ENCODE results near the gene VASH1. TPM values are rescaled to one million over a fixed set of nuclear protein-coding genes. Genes with fewer than 3 reads are reported as not detected.

Gene VASH1
- total RNA-seq, 1 donor from 2014 or later, result 16.4 TPM

GRCh38 chr14:76814726-76815645, 53.7 kb downstream of the VASH1 start:
- intact Hi-C loops (cut with DNase I), result no loop called here
- no peak for DNase-seq (ENCODE audit: low spot score)

- intact Hi-C loops (cut with DNase I), result no loop called here
- DNase-seq (ENCODE audit: low spot score), result no peak
Measured at GRCh38 chr14:76820700-76821099, 59.4 kb downstream of the VASH1 start.

- no peak for DNase-seq (ENCODE audit: low spot score)
- intact Hi-C loops (cut with DNase I), result no loop called here
Measured at GRCh38 chr14:76826122-76826521, 64.9 kb downstream of the VASH1 start, which contains the start of gene LRRC74A. Gene LRRC74A, plus strand, starts transcription at chr14:76826408. Its CDS starts 290 bp downstream, at chr14:76826698.

GRCh38 chr14:76827696-76828296, 66.5 kb downstream of the VASH1 start:
- no peak for DNase-seq (ENCODE audit: low spot score)
- intact Hi-C loops (cut with DNase I), result no loop called here

- intact Hi-C loops (cut with DNase I), result no loop called here
- no peak for DNase-seq (ENCODE audit: low spot score)
Measured at GRCh38 chr14:76828339-76829012, 67.2 kb downstream of the VASH1 start.

GRCh38 chr14:76829013-76829365, 67.7 kb downstream of the VASH1 start:
- DNase-seq (ENCODE audit: low spot score), result no peak
- intact Hi-C loops (cut with DNase I), result no loop called here

- DNase-seq (ENCODE audit: low spot score), result no peak
- intact Hi-C loops (cut with DNase I), result no loop called here
Measured at GRCh38 chr14:76829650-76830421, 68.6 kb downstream of the VASH1 start.

- intact Hi-C loops (cut with DNase I), result no loop called here
- DNase-seq (ENCODE audit: low spot score), result no peak
Measured at GRCh38 chr14:76830556-76830955, 69.3 kb downstream of the VASH1 start.

- no peak for DNase-seq (ENCODE audit: low spot score)
- intact Hi-C loops (cut with DNase I), result no loop called here
Measured at GRCh38 chr14:76832503-76832988, 71.3 kb downstream of the VASH1 start.

Other genes with a start within 250 kb of the VASH1 start
- gene ANGEL1, start 51.4 kb downstream of the VASH1 start, total RNA-seq, result 12.4 TPM
- gene LRRC74A, start 64.9 kb downstream of the VASH1 start, total RNA-seq, result not detected

Measured in cardiac septum (tissue), 1 donor.